ENCODE results near the gene RHBDL1. TPM values are rescaled to one million over a fixed set of nuclear protein-coding genes. Genes with fewer than 3 reads are reported as not detected.

Gene RHBDL1
- total and polyA plus RNA-seq, 10 of the 15 experiments (the other 5 are each of a cell fraction or from before 2014, with no cell fraction given): 0.04 to 1.3 (median 0.65) TPM; not detected in 5

DNA sequence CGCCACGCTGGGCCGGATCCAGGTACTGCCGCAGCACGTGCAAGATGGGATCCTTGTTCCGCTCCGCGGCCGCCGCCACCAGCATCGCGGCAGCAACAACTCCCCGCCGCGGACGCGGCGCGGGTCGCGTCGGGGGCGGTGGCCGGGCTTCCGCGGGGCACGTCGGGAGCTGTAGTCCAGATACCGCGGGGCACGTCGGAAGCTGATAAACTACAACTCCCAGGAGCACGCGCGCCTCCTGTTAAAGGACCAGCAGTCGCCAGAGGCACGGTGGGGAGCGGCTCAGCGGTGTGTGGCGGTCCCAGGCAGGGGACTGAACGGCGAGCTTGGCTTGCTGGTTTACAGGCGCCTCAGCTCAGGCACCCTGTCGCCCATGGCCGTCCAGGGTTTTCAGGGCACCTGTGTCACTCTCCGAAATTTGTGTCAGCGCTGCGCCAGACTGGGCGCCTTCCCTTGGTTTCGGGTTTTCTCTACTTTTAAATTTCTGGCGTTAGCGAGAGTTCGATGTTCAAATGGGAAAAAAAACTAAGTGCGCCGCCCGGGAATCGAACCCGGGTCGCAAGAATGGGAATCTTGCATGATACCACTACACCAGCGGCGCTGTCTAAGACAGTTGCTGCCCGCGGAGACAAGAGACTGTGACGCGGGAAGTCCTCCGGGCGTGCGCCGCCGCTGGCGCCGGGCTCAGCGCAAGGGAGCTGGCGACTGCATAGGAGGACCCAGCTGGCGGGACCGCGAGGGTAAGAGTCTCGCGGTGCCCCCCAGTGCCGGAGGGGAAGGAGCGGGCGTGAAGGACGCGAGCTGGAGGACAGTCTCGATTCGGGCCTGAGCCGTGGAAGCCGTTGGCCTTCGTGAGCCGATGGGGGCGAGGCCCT is 39.0 kb upstream of the RHBDL1 start, which contains the start of gene METTL26 (continued):
- TF ChIP-seq, protein P1, sequence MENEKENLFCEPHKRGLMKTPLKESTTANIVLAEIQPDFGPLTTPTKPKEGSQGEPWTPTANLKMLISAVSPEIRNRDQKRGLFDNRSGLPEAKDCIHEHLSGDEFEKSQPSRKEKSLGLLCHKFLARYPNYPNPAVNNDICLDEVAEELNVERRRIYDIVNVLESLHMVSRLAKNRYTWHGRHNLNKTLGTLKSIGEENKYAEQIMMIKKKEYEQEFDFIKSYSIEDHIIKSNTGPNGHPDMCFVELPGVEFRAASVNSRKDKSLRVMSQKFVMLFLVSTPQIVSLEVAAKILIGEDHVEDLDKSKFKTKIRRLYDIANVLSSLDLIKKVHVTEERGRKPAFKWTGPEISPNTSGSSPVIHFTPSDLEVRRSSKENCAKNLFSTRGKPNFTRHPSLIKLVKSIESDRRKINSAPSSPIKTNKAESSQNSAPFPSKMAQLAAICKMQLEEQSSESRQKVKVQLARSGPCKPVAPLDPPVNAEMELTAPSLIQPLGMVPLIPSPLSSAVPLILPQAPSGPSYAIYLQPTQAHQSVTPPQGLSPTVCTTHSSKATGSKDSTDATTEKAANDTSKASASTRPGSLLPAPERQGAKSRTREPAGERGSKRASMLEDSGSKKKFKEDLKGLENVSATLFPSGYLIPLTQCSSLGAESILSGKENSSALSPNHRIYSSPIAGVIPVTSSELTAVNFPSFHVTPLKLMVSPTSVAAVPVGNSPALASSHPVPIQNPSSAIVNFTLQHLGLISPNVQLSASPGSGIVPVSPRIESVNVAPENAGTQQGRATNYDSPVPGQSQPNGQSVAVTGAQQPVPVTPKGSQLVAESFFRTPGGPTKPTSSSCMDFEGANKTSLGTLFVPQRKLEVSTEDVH (IDR thresholded peaks at IDR 0.05; ENCODE audit: low read depth, partially characterized antibody): peak; percentile 78
- no peak for TF ChIP-seq RAD21 (IDR thresholded peaks at IDR 0.05; ENCODE audit: insufficient read depth, low read depth, low read length)
- peak; percentile 41 for TF ChIP-seq MYC (IDR thresholded peaks at IDR 0.05; ENCODE audit: insufficient read depth, insufficient read length, insufficient replicate concordance, low read length, severe bottlenecking)
- no peak for TF ChIP-seq CHD1 (IDR thresholded peaks at IDR 0.05; ENCODE audit: low read depth, low read length)
- TF ChIP-seq CREM (IDR thresholded peaks at IDR 0.05; ENCODE audit: low read depth): peak; percentile 78
- no peak for TF ChIP-seq BCL11A (IDR thresholded peaks at IDR 0.05; ENCODE audit: low read depth, low read length)
- TF ChIP-seq, protein P2, sequence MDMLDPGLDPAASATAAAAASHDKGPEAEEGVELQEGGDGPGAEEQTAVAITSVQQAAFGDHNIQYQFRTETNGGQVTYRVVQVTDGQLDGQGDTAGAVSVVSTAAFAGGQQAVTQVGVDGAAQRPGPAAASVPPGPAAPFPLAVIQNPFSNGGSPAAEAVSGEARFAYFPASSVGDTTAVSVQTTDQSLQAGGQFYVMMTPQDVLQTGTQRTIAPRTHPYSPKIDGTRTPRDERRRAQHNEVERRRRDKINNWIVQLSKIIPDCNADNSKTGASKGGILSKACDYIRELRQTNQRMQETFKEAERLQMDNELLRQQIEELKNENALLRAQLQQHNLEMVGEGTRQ (IDR thresholded peaks at IDR 0.05; ENCODE audit: borderline replicate concordance, low read depth, low read length): no peak
- TF ChIP-seq, protein P3, sequence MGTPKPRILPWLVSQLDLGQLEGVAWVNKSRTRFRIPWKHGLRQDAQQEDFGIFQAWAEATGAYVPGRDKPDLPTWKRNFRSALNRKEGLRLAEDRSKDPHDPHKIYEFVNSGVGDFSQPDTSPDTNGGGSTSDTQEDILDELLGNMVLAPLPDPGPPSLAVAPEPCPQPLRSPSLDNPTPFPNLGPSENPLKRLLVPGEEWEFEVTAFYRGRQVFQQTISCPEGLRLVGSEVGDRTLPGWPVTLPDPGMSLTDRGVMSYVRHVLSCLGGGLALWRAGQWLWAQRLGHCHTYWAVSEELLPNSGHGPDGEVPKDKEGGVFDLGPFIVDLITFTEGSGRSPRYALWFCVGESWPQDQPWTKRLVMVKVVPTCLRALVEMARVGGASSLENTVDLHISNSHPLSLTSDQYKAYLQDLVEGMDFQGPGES (IDR thresholded peaks at IDR 0.05): peak; percentile 25; the same call in 1 of the 2 replicates
- TF ChIP-seq, protein P4, sequence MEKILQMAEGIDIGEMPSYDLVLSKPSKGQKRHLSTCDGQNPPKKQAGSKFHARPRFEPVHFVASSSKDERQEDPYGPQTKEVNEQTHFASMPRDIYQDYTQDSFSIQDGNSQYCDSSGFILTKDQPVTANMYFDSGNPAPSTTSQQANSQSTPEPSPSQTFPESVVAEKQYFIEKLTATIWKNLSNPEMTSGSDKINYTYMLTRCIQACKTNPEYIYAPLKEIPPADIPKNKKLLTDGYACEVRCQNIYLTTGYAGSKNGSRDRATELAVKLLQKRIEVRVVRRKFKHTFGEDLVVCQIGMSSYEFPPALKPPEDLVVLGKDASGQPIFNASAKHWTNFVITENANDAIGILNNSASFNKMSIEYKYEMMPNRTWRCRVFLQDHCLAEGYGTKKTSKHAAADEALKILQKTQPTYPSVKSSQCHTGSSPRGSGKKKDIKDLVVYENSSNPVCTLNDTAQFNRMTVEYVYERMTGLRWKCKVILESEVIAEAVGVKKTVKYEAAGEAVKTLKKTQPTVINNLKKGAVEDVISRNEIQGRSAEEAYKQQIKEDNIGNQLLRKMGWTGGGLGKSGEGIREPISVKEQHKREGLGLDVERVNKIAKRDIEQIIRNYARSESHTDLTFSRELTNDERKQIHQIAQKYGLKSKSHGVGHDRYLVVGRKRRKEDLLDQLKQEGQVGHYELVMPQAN (conservative IDR thresholded peaks at IDR 0.05): peak; percentile 93
- peak; percentile 93; the same call in 1 of the 2 replicates for TF ChIP-seq STAT1 (conservative IDR thresholded peaks at IDR 0.05)
- TF ChIP-seq ESRRA (IDR thresholded peaks at IDR 0.05; ENCODE audit: low read length): no peak; the same call in 1 of the 2 replicates
- TF ChIP-seq TARDBP (IDR thresholded peaks at IDR 0.05; ENCODE audit: borderline replicate concordance): peak; percentile 94
- TF ChIP-seq, protein P5, sequence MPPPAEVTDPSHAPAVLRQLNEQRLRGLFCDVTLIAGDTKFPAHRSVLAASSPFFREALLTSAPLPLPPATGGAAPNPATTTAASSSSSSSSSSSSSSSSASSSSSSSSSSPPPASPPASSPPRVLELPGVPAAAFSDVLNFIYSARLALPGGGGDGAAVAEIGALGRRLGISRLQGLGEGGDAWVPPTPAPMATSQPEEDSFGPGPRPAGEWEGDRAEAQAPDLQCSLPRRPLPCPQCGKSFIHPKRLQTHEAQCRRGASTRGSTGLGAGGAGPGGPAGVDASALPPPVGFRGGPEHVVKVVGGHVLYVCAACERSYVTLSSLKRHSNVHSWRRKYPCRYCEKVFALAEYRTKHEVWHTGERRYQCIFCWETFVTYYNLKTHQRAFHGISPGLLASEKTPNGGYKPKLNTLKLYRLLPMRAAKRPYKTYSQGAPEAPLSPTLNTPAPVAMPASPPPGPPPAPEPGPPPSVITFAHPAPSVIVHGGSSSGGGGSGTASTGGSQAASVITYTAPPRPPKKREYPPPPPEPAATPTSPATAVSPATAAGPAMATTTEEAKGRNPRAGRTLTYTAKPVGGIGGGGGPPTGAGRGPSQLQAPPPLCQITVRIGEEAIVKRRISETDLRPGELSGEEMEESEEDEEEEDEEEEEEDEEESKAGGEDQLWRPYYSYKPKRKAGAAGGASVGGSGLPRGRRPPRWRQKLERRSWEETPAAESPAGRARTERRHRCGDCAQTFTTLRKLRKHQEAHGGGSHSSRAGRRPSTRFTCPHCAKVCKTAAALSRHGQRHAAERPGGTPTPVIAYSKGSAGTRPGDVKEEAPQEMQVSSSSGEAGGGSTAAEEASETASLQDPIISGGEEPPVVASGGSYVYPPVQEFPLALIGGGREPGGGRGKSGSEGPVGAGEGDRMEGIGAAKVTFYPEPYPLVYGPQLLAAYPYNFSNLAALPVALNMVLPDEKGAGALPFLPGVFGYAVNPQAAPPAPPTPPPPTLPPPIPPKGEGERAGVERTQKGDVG (CRISPR knock-in tag; IDR thresholded peaks at IDR 0.05): no peak
- no peak for TF ChIP-seq HDAC6 (IDR thresholded peaks at IDR 0.05; ENCODE audit: unreplicated experiment)
- no peak for TF ChIP-seq KLF5 (IDR thresholded peaks at IDR 0.05; ENCODE audit: partially characterized antibody)
- peak; percentile 99 for TF ChIP-seq IKZF1 (conservative IDR thresholded peaks at IDR 0.05)
- TF ChIP-seq POLR2AphosphoS5 (IDR thresholded peaks at IDR 0.05; ENCODE audit: low read length): peak; percentile 53; the same call in 1 of the 2 replicates
- TF ChIP-seq SIN3A (IDR thresholded peaks at IDR 0.05; ENCODE audit: low read depth, low read length): peak; percentile 90
- peak; percentile 80 for TF ChIP-seq TBL1XR1 (IDR thresholded peaks at IDR 0.05; ENCODE audit: low read depth, low read length)
